Nephron (organoid): ENCODE measurements around the gene KIFAP3.

Source experiments
- H3K27ac Mint-ChIP-seq, 3 experiments: 2 replicates each; pipeline ENCODE4 v1.8.0; 2020; ENCODE audit warnings: mixed read lengths in 3 of 3, mild to moderate bottlenecking in 2 of 3, moderate library complexity in 1 of 3
- H3K27me3 Mint-ChIP-seq: 2 replicates; pipeline ENCODE4 v1.8.0; 2021; ENCODE audit warnings: low read depth, mild to moderate bottlenecking, moderate library complexity, mixed read lengths
- H3K36me3 Mint-ChIP-seq: 2 replicates; pipeline ENCODE4 v1.8.0; 2020; ENCODE audit warnings: low read depth, mixed read lengths
- H3K4me1 Mint-ChIP-seq: 2 replicates; pipeline ENCODE4 v1.8.0; 2020; ENCODE audit warnings: mixed read lengths
- H3K4me3 Mint-ChIP-seq, 3 experiments: 2 replicates each; pipeline ENCODE4 v1.8.0; 2020; ENCODE audit warnings: mild to moderate bottlenecking in 3 of 3, mixed read lengths in 3 of 3, moderate library complexity in 2 of 3
- H3K9me3 Mint-ChIP-seq: 2 replicates; pipeline ENCODE4 v1.8.0; 2020; ENCODE audit warnings: mixed read lengths
- TF ChIP-seq, protein P1 (sequence below), 3 experiments: fragments of 200-600 bp; sonication (generic); IDR thresholded peaks; one replicate each; pipeline ENCODE4 v1.5.0; 2021; ENCODE audit warnings: antibody characterized with exemption in 3 of 3; ENCODE audit not compliant: unreplicated experiment in 3 of 3

The KIFAP3 gene

GRCh38 chr1:169999761-170000160 is 74.7 kb downstream of the KIFAP3 start:
- Mint-ChIP-seq H3K4me3 (no peak overlapping the region), H3K4me1 (peaks cover 30% of the 10 kb centered on the region), H3K27me3 (peaks cover 3% of the 10 kb centered on the region)

DNA sequence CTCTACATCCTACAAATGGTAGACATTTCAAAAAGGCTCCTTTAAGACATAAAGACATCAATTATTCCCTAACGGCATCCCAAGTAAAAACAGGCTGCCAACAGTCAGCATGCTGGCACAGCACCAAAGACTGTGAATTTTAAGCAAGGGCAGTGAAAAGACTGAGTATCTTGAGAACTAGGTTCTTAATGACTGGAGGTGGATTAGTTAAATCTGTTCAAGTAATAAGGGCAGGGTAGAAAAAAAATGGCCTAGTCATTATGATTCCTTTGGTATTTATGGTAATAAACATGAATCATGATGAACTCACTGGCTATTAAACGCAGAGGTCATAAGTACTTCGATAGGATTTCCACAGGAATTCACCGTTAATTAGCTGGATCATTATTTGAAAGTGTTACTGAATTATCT is 75.2 kb downstream of the KIFAP3 start:
- no peaks in the 10 kb centered on the region for H3K9me3 Mint-ChIP-seq
- H3K27me3 Mint-ChIP-seq, result peaks cover 3% of the 10 kb centered on the region
- H3K27ac Mint-ChIP-seq, result peak overlapping the region; percentile 63 to 88 (median 83)
- peaks cover 10% of the 10 kb centered on the region for H3K36me3 Mint-ChIP-seq
- TF ChIP-seq, protein P1, sequence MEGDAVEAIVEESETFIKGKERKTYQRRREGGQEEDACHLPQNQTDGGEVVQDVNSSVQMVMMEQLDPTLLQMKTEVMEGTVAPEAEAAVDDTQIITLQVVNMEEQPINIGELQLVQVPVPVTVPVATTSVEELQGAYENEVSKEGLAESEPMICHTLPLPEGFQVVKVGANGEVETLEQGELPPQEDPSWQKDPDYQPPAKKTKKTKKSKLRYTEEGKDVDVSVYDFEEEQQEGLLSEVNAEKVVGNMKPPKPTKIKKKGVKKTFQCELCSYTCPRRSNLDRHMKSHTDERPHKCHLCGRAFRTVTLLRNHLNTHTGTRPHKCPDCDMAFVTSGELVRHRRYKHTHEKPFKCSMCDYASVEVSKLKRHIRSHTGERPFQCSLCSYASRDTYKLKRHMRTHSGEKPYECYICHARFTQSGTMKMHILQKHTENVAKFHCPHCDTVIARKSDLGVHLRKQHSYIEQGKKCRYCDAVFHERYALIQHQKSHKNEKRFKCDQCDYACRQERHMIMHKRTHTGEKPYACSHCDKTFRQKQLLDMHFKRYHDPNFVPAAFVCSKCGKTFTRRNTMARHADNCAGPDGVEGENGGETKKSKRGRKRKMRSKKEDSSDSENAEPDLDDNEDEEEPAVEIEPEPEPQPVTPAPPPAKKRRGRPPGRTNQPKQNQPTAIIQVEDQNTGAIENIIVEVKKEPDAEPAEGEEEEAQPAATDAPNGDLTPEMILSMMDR (IDR thresholded peaks at IDR 0.05; ENCODE audit: unreplicated experiment in 3 of 3), result no peak
- H3K4me1 Mint-ChIP-seq, result peaks cover 30% of the 10 kb centered on the region
- no peak overlapping the region for H3K4me3 Mint-ChIP-seq

More at GRCh38 chr1:169999761-170000160, 74.7 kb downstream of the KIFAP3 start:
- Mint-ChIP-seq H3K36me3 (peaks cover 10% of the 10 kb centered on the region), H3K9me3 (no peaks in the 10 kb centered on the region), H3K27ac (peak overlapping the region; percentile 24 to 88 (median 63))
- TF ChIP-seq, protein P1 (IDR thresholded peaks at IDR 0.05; ENCODE audit: unreplicated experiment in 3 of 3), result no peak

GRCh38 chr1:169995993-169996392 is 78.5 kb downstream of the KIFAP3 start:
- TF ChIP-seq, protein P1 (IDR thresholded peaks at IDR 0.05; ENCODE audit: unreplicated experiment in 3 of 3), result no peak
- peaks cover 5% of the 10 kb centered on the region for H3K36me3 Mint-ChIP-seq
- no peak overlapping the region for H3K4me3 Mint-ChIP-seq
- no peak overlapping the region for H3K27ac Mint-ChIP-seq
- H3K4me1 Mint-ChIP-seq, result peaks cover 26% of the 10 kb centered on the region
- H3K27me3 Mint-ChIP-seq, result no peaks in the 10 kb centered on the region
- H3K9me3 Mint-ChIP-seq, result no peaks in the 10 kb centered on the region

DNA sequence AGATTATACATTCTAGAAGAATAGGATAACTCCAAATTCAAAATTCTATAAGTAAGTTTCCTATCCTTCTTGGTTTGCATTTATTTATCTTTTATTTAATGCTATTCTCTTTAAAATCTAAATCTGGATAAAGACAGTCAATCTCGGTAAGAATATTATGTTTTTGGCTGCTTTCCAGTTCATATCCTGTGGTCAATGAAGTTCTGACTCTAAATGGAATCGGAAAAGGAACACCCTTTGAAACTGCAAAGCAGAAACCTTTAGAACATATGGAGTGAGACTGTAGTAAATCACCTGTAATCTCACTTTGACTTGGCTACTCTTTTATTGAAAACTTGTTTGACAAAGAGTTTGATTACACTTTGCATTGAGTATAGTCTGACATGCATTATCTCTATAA is 85.2 kb downstream of the KIFAP3 start:
- no peaks in the 10 kb centered on the region for H3K9me3 Mint-ChIP-seq
- H3K4me3 Mint-ChIP-seq, result no peak overlapping the region
- H3K4me1 Mint-ChIP-seq, result peaks cover 4% of the 10 kb centered on the region
- TF ChIP-seq, protein P1 (IDR thresholded peaks at IDR 0.05; ENCODE audit: unreplicated experiment in 3 of 3), result no peak
- H3K27me3 Mint-ChIP-seq, result no peaks in the 10 kb centered on the region
- H3K27ac Mint-ChIP-seq, result no peak overlapping the region
- no peaks in the 10 kb centered on the region for H3K36me3 Mint-ChIP-seq

DNA sequence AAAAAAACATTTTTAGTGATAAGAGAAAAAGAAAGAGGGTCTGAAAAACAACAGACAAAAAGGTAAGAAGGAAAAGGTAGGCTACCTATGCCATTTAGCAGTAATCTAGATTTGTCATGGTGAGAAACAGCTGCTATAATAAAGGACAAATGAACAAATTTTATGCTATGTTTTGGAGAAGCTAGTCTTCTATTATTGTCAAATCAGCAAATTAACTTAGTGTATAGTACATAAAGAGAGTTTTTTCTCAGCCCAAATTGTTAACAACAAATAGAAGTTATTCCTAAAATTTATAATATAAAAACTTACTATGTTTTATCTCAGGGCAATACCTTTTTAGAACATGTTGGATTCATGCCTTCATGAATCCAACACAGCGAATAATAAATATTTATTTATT is 88.7 kb downstream of the KIFAP3 start:
- Mint-ChIP-seq H3K9me3 (no peaks in the 10 kb centered on the region), H3K4me3 (no peak overlapping the region), H3K27ac (no peak overlapping the region), H3K36me3 (peaks cover 22% of the 10 kb centered on the region), H3K27me3 (no peaks in the 10 kb centered on the region), H3K4me1 (peaks cover 4% of the 10 kb centered on the region)
- TF ChIP-seq, protein P1 (IDR thresholded peaks at IDR 0.05; ENCODE audit: unreplicated experiment in 3 of 3), result no peak

- H3K27me3 Mint-ChIP-seq, result no peaks in the 10 kb centered on the region
- no peak overlapping the region for H3K27ac Mint-ChIP-seq
- H3K36me3 Mint-ChIP-seq, result peaks cover 21% of the 10 kb centered on the region
- TF ChIP-seq, protein P1 (IDR thresholded peaks at IDR 0.05; ENCODE audit: unreplicated experiment in 3 of 3), result no peak
- H3K4me3 Mint-ChIP-seq, result no peak overlapping the region
- H3K9me3 Mint-ChIP-seq, result no peaks in the 10 kb centered on the region
- H3K4me1 Mint-ChIP-seq, result no peaks in the 10 kb centered on the region
Measured at GRCh38 chr1:169974067-169974466, 100.4 kb downstream of the KIFAP3 start.
